Rectal smooth muscle tissue (tissue), 1 donor: ENCODE measurements around the gene ABHD12.
"Not testable (repeated sequence)": the region's sequence is repeated elsewhere in the genome, so short reads cannot be mapped to it uniquely, and the experiment has no call there.

Experiments used
- H3K27ac ChIP-seq: one replicate; pipeline ENCODE4 v1.7.0; 2013; ENCODE audit warnings: low read depth, low read length, inconsistent platforms
- H3K27me3 ChIP-seq: one replicate; pipeline ENCODE4 v1.7.0; 2013; ENCODE audit warnings: low read length; ENCODE audit not compliant: control insufficient read depth, insufficient read depth
- H3K36me3 ChIP-seq: one replicate; pipeline ENCODE4 v1.7.0; 2013; ENCODE audit warnings: low read length; ENCODE audit not compliant: control insufficient read depth, insufficient read depth
- H3K4me1 ChIP-seq: one replicate; pipeline ENCODE4 v1.7.0; 2013; ENCODE audit warnings: low read length; ENCODE audit not compliant: control insufficient read depth, insufficient read depth
- H3K4me3 ChIP-seq: one replicate; pipeline ENCODE4 v1.7.0; 2013; ENCODE audit warnings: low read length
- H3K9ac ChIP-seq: one replicate; pipeline ENCODE4 v1.7.0; 2013; ENCODE audit warnings: low read length

ABHD12 gene

DNA sequence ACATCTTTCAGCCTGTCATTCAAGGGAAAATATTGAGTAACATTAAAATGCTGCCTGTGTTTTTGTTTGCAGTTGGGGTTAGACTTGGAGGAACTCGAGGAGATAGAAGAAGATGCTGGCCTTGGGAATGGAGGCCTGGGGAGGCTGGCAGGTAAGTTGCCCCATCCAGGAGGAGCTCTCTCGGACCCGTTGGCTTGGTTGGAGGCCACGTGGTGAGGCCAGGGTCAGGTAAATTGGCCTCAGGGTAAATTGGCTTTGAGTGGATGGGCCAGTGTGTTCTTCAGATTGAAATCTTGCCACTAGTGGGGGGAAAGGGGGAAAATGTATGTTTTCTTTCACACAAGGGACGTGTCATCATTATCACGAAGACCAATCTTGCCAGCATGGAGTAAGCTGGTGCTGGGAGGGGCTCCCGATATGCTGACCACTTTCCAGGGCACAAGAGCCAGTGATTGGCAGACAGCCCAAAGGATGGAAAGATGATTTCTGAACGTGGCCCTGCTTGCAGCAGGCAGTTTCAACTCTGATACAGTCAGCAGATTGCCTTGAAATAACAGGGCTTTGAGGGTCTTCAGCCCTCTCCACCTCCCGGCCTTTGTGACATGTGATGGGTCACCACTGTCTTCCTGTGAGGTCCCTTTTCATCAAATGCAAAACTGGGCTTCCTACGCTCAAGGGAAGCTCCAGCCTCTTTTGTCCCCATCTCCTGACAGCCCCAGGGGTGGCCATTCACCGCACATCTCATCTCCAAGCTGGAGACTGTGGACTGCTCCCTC lies 121.4 kb downstream of the ABHD12 start:
- H3K36me3 ChIP-seq = peaks cover 23% of the 10 kb centered on the region
- no peak overlapping the region for H3K4me3 ChIP-seq
- no peak overlapping the region for H3K9ac ChIP-seq

DNA sequence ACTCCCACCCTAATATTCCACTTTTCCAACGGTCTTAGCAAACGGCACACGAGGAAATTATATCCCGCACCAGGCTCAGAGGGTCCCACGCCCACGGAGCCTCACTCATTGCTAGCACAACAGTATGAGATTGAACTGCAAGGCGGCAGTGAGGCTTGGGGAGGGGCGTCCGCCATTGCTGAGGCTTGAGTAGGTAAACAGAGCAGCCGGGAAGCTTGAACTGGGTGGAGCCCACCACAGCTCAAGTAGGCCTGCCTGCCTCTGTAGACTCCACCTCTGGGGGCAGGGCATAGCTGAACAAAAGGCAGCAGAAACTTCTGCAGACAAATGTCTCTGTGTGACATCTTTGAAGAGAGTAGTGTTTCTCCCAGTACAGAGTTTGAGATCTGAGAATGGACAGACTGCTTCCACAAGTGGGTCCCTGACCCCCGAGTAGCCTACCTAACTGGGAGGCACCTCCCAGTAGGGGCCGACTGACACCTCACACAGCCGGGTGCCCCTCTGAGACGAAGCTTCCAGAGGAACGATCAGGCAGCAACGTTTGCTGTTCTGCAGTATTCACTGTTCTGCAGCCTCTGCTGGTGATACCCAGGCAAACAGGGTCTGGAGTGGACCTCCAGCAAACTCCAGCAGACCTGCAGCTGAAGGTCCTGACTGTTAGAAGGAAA lies 129.7 kb downstream of the ABHD12 start:
- not testable (repeated sequence) for H3K9ac ChIP-seq, H3K4me3 ChIP-seq, H3K27me3 ChIP-seq, H3K36me3 ChIP-seq, H3K27ac ChIP-seq
- H3K4me1 ChIP-seq = peaks cover 19% of the 10 kb centered on the region

More for the DNA sequence above, 121.4 kb downstream of the ABHD12 start:
- Histone ChIP-seq H3K4me1 (peaks cover 13% of the 10 kb centered on the region), H3K27me3 (no peaks in the 10 kb centered on the region), H3K27ac (no peak overlapping the region)

DNA sequence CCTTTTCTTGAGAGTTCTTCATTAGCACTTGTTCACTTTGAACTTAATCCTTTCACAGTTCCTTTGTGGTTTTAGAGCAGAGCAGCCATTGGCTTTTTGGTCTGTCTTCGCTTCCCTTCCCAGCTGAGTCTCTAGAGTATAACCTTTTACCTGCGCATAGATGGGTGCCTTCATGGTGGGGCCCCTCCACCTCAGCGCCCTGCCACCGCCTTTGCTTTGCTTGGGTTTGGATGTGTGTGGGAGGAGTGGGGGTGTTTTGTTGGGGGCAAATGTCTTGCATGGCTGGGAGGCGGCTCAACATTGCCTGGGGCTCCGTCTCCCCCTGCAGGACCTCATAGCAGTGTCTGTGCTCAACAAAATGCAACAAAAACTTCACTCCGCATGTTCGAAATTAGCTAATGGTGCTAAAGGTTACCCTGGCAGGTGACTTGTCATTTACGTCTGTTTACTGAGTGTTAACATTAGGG lies 130.8 kb downstream of the ABHD12 start:
- H3K4me3 ChIP-seq = no peak overlapping the region
- no peak overlapping the region for H3K27ac ChIP-seq

DNA sequence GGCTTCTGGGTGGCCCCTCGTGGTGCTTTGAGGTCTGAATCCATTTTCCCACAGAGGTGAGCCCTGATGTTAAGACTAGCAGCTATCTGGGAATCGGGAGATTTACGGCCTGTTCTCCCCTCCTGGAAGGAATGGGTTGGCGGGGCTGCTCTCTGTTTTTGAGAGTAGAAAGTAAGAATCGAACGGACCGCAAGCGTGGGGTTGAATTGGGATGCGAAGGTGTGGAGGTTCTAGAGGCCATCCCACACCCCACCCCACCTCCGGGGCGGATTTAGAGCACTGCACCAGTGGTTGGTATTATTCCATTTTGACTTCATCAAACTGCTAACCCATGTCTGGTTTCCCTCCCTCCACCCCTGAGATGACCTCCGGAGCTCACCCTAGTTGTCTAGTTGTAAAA lies 131.3 kb downstream of the ABHD12 start:
- Histone ChIP-seq H3K4me1 (peaks cover 24% of the 10 kb centered on the region), H3K27me3 (no peaks in the 10 kb centered on the region), H3K27ac (no peak overlapping the region), H3K36me3 (peaks cover 9% of the 10 kb centered on the region), H3K9ac (no peak overlapping the region), H3K4me3 (no peak overlapping the region)

More for the DNA sequence above, 130.8 kb downstream of the ABHD12 start:
- Histone ChIP-seq H3K36me3 (peaks cover 9% of the 10 kb centered on the region), H3K27me3 (no peaks in the 10 kb centered on the region), H3K9ac (no peak overlapping the region), H3K4me1 (peaks cover 20% of the 10 kb centered on the region)

DNA sequence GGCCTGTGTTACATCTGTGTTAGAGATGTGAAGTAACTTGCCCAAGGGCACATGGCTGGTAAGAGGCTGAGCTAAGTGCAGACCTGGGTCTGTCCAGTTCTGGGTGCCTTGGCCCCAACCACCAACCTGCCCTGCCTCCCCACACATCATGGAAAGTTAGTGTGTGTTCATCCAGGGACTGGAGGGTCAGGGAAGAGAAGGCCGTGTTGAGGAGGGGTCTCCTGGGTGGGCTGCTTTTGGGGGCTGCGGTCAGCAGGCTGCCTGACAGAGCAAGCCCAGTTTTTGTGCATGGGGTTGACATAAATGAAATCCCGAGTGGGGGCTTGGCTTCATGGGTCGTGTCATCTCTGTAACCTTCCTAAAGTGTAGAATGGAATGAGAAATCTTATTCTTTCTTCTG lies 131.8 kb downstream of the ABHD12 start:
- Histone ChIP-seq H3K27me3 (no peaks in the 10 kb centered on the region), H3K4me1 (peaks cover 25% of the 10 kb centered on the region), H3K9ac (no peak overlapping the region), H3K36me3 (peaks cover 9% of the 10 kb centered on the region), H3K4me3 (no peak overlapping the region), H3K27ac (no peak overlapping the region)

DNA sequence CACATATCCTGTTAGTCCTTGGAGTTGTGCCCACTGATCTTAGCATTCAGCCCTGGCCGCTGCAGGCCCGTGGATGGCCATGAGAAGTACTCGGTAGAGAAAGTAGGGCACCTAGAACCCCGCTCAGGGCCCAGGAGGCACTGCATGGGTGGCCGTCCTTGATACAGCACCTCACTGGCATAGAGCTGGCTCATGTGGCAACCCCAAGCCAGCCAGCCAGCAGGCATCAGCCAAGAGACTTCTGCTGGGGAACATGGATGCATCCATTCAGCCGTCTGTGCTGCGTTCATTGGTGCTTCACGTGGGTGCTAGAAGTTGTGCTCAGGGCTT lies 132.2 kb downstream of the ABHD12 start:
- no peaks in the 10 kb centered on the region for H3K27me3 ChIP-seq
- H3K9ac ChIP-seq = no peak overlapping the region
- H3K4me1 ChIP-seq = peaks cover 25% of the 10 kb centered on the region
- no peak overlapping the region for H3K27ac ChIP-seq
- no peak overlapping the region for H3K4me3 ChIP-seq
- peaks cover 9% of the 10 kb centered on the region for H3K36me3 ChIP-seq

DNA sequence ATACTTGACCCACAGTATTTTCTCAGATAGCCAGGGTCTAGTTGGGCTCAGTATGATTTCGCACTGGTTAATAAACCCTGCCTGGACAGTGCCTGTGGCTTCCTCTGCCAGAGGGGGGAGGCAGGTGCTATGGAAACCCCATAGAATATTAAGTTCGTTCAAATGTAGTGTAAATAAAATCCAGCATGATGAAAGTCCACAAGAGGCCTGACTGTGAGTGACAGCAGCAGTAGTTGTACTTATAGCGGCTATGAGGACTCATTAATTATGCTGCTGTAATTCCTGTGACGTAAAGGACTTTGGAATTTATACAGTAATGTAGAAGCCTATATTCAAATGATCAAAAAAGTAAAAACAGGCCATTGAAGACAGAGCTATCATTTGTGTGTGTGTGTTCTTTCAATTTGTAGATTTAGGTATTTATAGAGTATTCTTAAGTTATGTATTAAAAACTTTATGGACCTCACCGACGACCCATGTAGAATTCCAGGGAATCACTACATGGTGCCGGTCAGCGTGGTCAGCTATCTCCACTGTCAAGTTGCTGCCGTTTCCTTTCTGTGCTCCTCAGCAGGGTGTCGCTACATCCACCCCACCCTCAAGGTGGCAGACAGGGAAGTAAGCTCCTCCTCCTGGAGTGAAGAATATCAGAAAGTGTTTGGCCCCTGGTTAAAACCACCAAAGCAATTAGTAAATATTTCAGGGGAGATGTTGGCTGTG lies 132.7 kb downstream of the ABHD12 start:
- no peak overlapping the region for H3K4me3 ChIP-seq
- H3K9ac ChIP-seq = no peak overlapping the region
- peaks cover 26% of the 10 kb centered on the region for H3K4me1 ChIP-seq
- H3K27ac ChIP-seq = no peak overlapping the region
- peaks cover 9% of the 10 kb centered on the region for H3K36me3 ChIP-seq
- no peaks in the 10 kb centered on the region for H3K27me3 ChIP-seq

DNA sequence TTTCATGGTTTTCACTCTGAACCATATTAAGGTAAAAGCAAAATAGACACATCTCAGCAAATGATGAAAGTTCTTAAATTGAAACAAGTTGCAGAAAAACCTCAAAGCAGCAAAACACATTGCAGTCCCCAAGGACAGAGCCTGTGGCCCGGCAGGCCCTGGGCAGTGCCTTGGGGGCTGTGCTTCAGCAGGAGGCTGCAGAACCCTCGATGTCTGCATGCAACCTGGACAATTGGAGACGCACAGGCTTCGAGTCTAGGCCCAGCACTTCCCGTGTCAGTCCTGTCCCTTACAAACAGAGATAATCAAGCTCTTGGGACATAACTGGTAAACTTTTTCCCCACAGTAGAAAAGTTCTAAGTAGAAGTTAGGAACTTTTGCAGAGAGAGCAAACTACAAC lies 133.5 kb downstream of the ABHD12 start:
- no peak overlapping the region for H3K4me3 ChIP-seq
- no peak overlapping the region for H3K27ac ChIP-seq
- H3K4me1 ChIP-seq = peaks cover 27% of the 10 kb centered on the region
- no peak overlapping the region for H3K9ac ChIP-seq
- H3K36me3 ChIP-seq = peaks cover 9% of the 10 kb centered on the region
- H3K27me3 ChIP-seq = no peaks in the 10 kb centered on the region

DNA sequence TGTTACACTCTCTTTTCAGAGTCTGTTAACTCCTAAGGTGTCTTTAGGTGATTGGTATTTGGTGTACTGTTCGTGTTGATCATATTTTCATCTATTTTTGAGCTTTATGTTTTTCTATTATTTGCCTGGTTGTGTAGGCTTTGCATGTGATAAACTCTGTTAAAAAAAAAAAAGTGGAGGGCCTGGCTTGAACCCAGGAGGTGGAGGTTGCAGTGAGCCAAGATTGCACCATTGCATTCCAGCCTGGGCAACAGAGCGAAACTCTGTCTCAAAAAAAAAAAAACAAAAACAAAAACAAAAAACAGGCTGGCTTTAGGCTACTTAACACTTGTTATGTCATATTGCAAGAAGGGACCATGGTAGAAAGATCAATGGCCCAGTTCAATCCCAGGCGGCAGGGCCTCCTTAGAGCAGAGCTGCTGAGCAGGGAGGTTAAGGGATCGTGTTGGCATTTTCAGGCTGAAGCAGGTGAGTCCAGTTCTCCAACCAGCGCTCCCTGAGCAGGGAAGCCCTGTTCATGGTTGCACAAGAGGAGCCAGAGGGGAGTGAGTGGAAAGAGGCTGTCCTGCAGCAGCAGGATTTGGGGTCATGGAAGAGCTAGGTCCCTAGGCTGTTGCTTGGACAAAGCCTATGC lies 134.3 kb downstream of the ABHD12 start:
- Histone ChIP-seq H3K36me3 (peaks cover 9% of the 10 kb centered on the region), H3K4me1 (peaks cover 32% of the 10 kb centered on the region), H3K27me3 (no peaks in the 10 kb centered on the region), H3K4me3 (no peak overlapping the region), H3K9ac (no peak overlapping the region), H3K27ac (no peak overlapping the region)

DNA sequence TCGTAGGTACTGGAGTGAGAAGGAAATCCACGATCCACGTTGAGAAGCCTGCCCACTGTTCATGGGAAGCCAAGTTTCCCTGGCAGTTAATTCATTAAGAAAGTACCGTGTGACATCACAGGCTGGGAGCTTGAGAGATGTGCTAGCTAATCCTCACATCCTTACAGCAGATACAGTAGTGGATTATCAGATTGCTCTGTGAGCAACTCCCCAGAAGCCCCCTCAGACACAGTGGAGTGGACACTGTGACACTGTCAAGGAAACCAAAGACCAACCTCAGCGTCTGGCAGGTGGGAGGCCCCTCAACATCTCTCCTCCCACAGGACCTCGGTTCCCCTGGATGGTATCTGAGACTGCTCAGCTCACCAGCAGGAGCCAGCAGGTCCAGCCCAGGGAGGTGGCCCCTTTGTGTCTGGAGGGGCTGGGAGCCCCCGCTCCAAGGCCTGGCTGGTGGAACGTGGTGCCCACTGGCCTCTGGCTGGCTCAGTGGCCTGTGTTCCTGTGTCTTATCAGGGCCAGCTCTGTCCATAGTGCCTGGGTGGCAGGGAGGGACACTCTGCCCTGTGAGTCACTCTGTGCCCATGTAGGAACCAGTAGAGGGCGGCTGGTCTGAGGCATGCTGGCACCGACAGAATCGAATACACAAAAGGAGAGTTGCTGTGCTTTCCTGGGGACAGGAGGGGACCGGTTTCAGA lies 135.5 kb downstream of the ABHD12 start:
- H3K4me1 ChIP-seq = peaks cover 36% of the 10 kb centered on the region
- H3K36me3 ChIP-seq = peaks cover 3% of the 10 kb centered on the region
- H3K9ac ChIP-seq = no peak overlapping the region
- H3K27me3 ChIP-seq = no peaks in the 10 kb centered on the region
- no peak overlapping the region for H3K4me3 ChIP-seq
- H3K27ac ChIP-seq = peak overlapping the region; percentile 52

DNA sequence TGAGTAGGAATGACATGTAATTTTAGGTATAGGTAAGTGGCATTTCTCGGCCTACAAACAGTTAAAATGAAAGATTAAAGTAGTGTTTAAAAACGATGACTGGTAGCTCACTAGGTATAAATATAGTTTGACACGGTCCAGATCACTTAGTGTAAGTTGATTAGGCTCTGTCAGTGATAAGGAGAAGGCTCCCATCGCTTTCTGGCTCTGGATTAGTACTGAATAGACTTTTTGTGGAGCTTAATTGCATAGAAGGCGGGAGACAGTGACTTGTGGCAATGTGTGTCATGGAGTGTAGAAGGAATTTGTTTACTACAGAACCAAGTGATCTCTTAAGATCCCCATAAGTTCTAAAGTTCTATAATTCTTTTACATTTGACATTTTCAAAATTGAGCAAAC lies 136.1 kb downstream of the ABHD12 start:
- Histone ChIP-seq H3K4me1 (peaks cover 36% of the 10 kb centered on the region), H3K9ac (no peak overlapping the region), H3K4me3 (no peak overlapping the region), H3K27ac (peak overlapping the region; percentile 52), H3K27me3 (no peaks in the 10 kb centered on the region), H3K36me3 (no peaks in the 10 kb centered on the region)
